SIG-M5 treated with dmso at 0.1 percent for 504 hours (cell line): ENCODE results near the gene BLOC1S4.

Experiments used
- DNase-seq: peaks from one replicate; lab custom pipeline; 2025; ENCODE audit not compliant: unreplicated experiment; lab: John Stamatoyannopoulos, UW

BLOC1S4 gene

GRCh38 chr4:6761649-6762615 lies 46.0 kb downstream of the BLOC1S4 start:
- DNase-seq: no peak

- no peak for DNase-seq
Observed at GRCh38 chr4:6763330-6763851, 47.4 kb downstream of the BLOC1S4 start.

GRCh38 chr4:6764976-6765620 lies 49.1 kb downstream of the BLOC1S4 start:
- DNase-seq: no peak

- no peak for DNase-seq
Observed at GRCh38 chr4:6765703-6766102, 49.7 kb downstream of the BLOC1S4 start.
